Stimulated activated effector memory CD8-positive, alpha-beta T cell treated with anti-CD3 and anti-CD28 coated beads, Interleukin-12 subunit alpha, Interleukin-12 subunit beta, amount 100 ng/mL, for 72 hours (primary cell): ENCODE data around the gene CGRRF1.
A peak's percentile ranks its signal among the peaks of the same experiment; 100 is the strongest.

Experiments
- ATAC-seq: fragments of 150-1000 bp; cut with Tn5 transposase; 2 replicates; pipeline ENCODE4 v1.10.0; 2021
- DNase-seq, 2 donors: peaks; one replicate each; pipeline ENCODE4 v3.0.0; 2021 to 2022; ENCODE audit warnings: low spot score in 2 of 2
- H3K27ac Mint-ChIP-seq: one replicate; pipeline ENCODE4 v1.8.0; 2022; ENCODE audit warnings: mild to moderate bottlenecking, mixed read lengths
- H3K36me3 Mint-ChIP-seq: one replicate; pipeline ENCODE4 v1.8.0; 2022; ENCODE audit warnings: mild to moderate bottlenecking, mixed read lengths
- H3K4me1 Mint-ChIP-seq: one replicate; pipeline ENCODE4 v1.8.0; 2022; ENCODE audit warnings: mixed read lengths
- H3K4me3 Mint-ChIP-seq: one replicate; pipeline ENCODE4 v1.8.0; 2022; ENCODE audit warnings: mild to moderate bottlenecking, mixed read lengths
- H3K9me3 Mint-ChIP-seq: one replicate; pipeline ENCODE4 v1.8.0; 2022; ENCODE audit warnings: mixed read lengths

Gene CGRRF1

GRCh38 chr14:54512393-54512792 lies 2.7 kb downstream of the CGRRF1 start:
- H3K4me1 Mint-ChIP-seq, result peaks cover 41% of the 10 kb centered on the region
- H3K4me3 Mint-ChIP-seq, result no peak overlapping the region
- H3K27ac Mint-ChIP-seq, result peak overlapping the region; percentile 20
- peaks cover 10% of the 10 kb centered on the region for H3K9me3 Mint-ChIP-seq
- no peak for ATAC-seq
- no peak for DNase-seq
- peaks cover 18% of the 10 kb centered on the region for H3K36me3 Mint-ChIP-seq

GRCh38 chr14:54515670-54516069 lies 6.0 kb downstream of the CGRRF1 start:
- H3K4me3 Mint-ChIP-seq, result no peak overlapping the region
- peaks cover 10% of the 10 kb centered on the region for H3K9me3 Mint-ChIP-seq
- DNase-seq (no peak), ATAC-seq (no peak)
- peaks cover 35% of the 10 kb centered on the region for H3K4me1 Mint-ChIP-seq
- H3K36me3 Mint-ChIP-seq, result peaks cover 12% of the 10 kb centered on the region
- H3K27ac Mint-ChIP-seq, result no peak overlapping the region

GRCh38 chr14:54516709-54517108 lies 7.0 kb downstream of the CGRRF1 start:
- H3K36me3 Mint-ChIP-seq, result peaks cover 12% of the 10 kb centered on the region
- DNase-seq, result no peak

DNA sequence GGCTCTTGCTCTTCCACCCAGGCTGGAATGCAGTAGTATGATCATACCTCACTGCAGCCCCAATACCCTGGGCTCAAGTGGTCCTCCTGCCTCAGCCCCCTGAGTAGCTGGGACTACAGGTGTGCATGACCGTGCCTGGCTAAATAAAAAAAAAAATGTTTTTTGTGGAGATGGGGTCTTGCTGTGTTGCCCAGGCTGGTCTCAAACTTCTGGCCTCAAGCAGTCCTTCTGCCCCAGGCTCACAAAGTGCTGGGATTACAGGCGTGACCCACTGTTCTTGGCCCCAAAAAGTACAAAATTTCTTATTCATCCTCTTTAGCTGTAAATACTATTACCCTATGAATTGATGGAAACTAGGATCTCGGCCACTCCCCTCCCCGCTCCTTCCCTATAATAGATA lies 14.7 kb downstream of the CGRRF1 start:
- DNase-seq, result no peak
- no peak overlapping the region for H3K27ac Mint-ChIP-seq
- H3K4me1 Mint-ChIP-seq, result no peaks in the 10 kb centered on the region
- H3K36me3 Mint-ChIP-seq, result peaks cover 65% of the 10 kb centered on the region
- no peak for ATAC-seq
- no peaks in the 10 kb centered on the region for H3K9me3 Mint-ChIP-seq
- no peak overlapping the region for H3K4me3 Mint-ChIP-seq

More at GRCh38 chr14:54516709-54517108, 7.0 kb downstream of the CGRRF1 start:
- ATAC-seq, result no peak
- no peak overlapping the region for H3K4me3 Mint-ChIP-seq
- no peak overlapping the region for H3K27ac Mint-ChIP-seq
- H3K4me1 Mint-ChIP-seq, result peaks cover 29% of the 10 kb centered on the region
- peaks cover 10% of the 10 kb centered on the region for H3K9me3 Mint-ChIP-seq

GRCh38 chr14:54528973-54529372 lies 19.3 kb downstream of the CGRRF1 start:
- H3K27ac Mint-ChIP-seq, result no peak overlapping the region
- no peak overlapping the region for H3K4me3 Mint-ChIP-seq
- H3K9me3 Mint-ChIP-seq, result no peaks in the 10 kb centered on the region
- no peak for DNase-seq
- H3K4me1 Mint-ChIP-seq, result no peaks in the 10 kb centered on the region
- H3K36me3 Mint-ChIP-seq, result peaks cover 61% of the 10 kb centered on the region
- no peak for ATAC-seq

DNA sequence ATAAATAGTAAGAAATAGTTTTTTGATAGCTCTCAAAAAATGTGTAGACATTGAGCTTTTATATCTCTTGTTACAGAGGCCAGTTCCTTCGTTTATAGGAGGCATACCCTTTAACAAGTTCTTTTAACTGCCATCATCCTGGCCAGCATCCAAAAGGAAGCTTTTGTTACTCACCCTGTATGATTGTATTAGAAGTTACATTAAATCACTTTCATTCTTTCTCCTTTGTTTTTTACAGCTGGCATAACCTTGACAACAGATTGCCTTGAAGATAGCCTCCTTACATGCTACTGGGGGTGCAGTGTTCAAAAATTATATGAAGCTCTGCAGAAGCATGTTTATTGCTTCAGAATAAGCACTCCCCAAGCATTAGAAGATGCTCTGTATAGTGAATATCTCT lies 20.1 kb downstream of the CGRRF1 start:
- DNase-seq (no peak), ATAC-seq (no peak)
- no peak overlapping the region for H3K27ac Mint-ChIP-seq
- H3K36me3 Mint-ChIP-seq, result peaks cover 52% of the 10 kb centered on the region
- no peak overlapping the region for H3K4me3 Mint-ChIP-seq
- H3K9me3 Mint-ChIP-seq, result no peaks in the 10 kb centered on the region
- H3K4me1 Mint-ChIP-seq, result no peaks in the 10 kb centered on the region

DNA sequence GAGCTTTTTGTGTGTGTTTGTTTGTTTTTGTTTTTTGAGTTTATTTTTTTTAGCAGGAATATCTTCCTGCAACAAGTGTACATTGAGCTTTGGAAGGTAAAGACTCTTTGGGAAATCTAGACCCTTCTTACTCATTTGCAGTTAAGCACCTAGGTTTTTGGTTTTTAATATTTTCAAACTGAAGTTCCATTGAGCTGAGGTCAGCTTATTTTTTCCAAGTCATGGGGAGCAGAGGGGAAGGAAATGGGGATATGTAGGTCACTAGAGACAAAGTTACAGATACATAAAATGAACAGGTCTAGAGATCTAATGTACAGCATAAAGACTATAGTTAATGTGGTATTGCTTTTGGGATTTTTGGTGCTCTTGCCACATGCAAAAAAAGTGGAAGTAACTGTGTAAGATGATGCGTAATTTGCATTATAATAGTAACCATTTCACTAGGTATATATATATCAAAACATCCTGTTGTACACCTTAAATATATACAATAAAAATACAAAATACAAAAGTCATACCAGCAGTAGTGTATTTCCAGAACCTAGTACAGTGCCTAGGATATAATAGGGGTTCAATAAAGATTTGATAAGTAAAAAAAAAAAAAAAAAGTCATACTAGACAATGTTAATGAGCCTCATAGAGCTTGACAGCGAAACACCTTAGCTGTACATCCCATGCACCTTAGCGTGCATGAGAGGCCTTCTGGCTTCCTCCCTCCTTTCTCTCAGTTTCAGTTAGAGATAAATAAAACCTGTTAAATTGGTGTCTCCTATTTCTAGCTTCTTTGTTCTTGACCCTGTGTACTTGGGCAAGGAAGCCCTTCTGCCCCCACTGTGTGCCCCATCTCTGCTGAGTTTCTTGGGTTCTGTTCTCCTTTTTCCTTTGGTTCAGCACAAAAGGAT lies 22.7 kb downstream of the CGRRF1 start:
- ATAC-seq, result no peak
- Mint-ChIP-seq H3K4me3 (no peak overlapping the region), H3K36me3 (peaks cover 34% of the 10 kb centered on the region), H3K27ac (no peak overlapping the region), H3K4me1 (no peaks in the 10 kb centered on the region), H3K9me3 (no peaks in the 10 kb centered on the region)
- DNase-seq, result no peak

GRCh38 chr14:54533100-54533499 lies 23.4 kb downstream of the CGRRF1 start:
- no peaks in the 10 kb centered on the region for H3K9me3 Mint-ChIP-seq
- H3K4me3 Mint-ChIP-seq, result no peak overlapping the region
- DNase-seq, result no peak
- H3K27ac Mint-ChIP-seq, result no peak overlapping the region
- no peak for ATAC-seq
- no peaks in the 10 kb centered on the region for H3K4me1 Mint-ChIP-seq
- peaks cover 30% of the 10 kb centered on the region for H3K36me3 Mint-ChIP-seq

DNA sequence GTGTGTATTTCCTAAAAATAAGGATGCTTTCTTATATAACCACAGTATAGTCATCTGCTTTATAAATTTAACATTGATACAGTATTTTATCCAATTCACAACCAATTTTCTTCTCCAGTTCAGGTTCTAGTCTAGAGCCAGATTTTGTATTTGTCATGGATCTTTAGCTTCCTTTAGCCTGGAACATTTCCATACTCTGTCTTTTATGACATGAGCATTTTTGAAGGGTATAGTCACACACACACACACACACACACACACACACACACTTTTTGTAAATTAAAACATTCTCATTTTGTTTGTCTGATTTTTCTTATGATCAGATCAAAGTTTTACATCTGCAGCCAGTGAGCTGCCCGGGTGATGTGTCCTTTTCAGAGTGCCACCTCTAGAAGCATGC lies 25.4 kb downstream of the CGRRF1 start:
- DNase-seq, result no peak

GRCh38 chr14:54535646-54536045 lies 25.9 kb downstream of the CGRRF1 start:
- H3K36me3 Mint-ChIP-seq, result peaks cover 29% of the 10 kb centered on the region
- ATAC-seq, result no peak
- DNase-seq, result no peak
- peak overlapping the region; percentile 10 for H3K27ac Mint-ChIP-seq
- no peaks in the 10 kb centered on the region for H3K9me3 Mint-ChIP-seq
- H3K4me1 Mint-ChIP-seq, result no peaks in the 10 kb centered on the region
- no peak overlapping the region for H3K4me3 Mint-ChIP-seq

More for the DNA sequence above, 25.4 kb downstream of the CGRRF1 start:
- no peak for ATAC-seq
- no peaks in the 10 kb centered on the region for H3K9me3 Mint-ChIP-seq
- H3K36me3 Mint-ChIP-seq, result peaks cover 31% of the 10 kb centered on the region
- no peak overlapping the region for H3K27ac Mint-ChIP-seq
- no peak overlapping the region for H3K4me3 Mint-ChIP-seq
- H3K4me1 Mint-ChIP-seq, result no peaks in the 10 kb centered on the region

DNA sequence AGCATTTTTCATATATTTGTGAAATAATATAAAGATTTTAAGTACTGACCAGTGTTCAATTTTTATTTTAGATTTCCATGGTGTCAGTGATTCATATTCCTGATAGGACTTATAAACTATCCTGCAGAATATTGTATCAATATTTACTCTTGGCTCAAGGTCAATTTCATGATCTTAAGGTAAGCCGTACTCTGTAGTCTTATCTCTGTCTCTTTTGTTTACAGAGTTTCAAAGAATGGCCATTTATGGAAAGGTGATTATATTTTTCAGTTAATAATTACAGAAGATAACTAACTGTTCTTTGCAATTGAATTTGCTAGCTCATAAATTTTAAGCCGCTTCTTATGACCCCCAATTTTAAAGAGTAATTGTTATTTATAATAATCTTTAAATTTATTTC lies 27.9 kb downstream of the CGRRF1 start:
- DNase-seq (no peak), ATAC-seq (no peak)
- H3K36me3 Mint-ChIP-seq, result peaks cover 19% of the 10 kb centered on the region
- H3K4me3 Mint-ChIP-seq, result no peak overlapping the region
- H3K4me1 Mint-ChIP-seq, result no peaks in the 10 kb centered on the region
- no peaks in the 10 kb centered on the region for H3K9me3 Mint-ChIP-seq
- no peak overlapping the region for H3K27ac Mint-ChIP-seq

- no peak for ATAC-seq
- no peak overlapping the region for H3K4me3 Mint-ChIP-seq
- no peak for DNase-seq
- no peaks in the 10 kb centered on the region for H3K4me1 Mint-ChIP-seq
- no peak overlapping the region for H3K27ac Mint-ChIP-seq
- H3K36me3 Mint-ChIP-seq, result peaks cover 19% of the 10 kb centered on the region
- H3K9me3 Mint-ChIP-seq, result no peaks in the 10 kb centered on the region
Measured at GRCh38 chr14:54538055-54538454, 28.3 kb downstream of the CGRRF1 start.

GRCh38 chr14:54547583-54547982 lies 37.9 kb downstream of the CGRRF1 start:
- DNase-seq (no peak), ATAC-seq (no peak)
- Mint-ChIP-seq H3K4me3 (no peak overlapping the region), H3K27ac (no peak overlapping the region), H3K4me1 (no peaks in the 10 kb centered on the region), H3K36me3 (no peaks in the 10 kb centered on the region), H3K9me3 (no peaks in the 10 kb centered on the region)

- no peak overlapping the region for H3K4me3 Mint-ChIP-seq
- ATAC-seq (no peak), DNase-seq (no peak)
- H3K27ac Mint-ChIP-seq, result no peak overlapping the region
- H3K36me3 Mint-ChIP-seq, result no peaks in the 10 kb centered on the region
- H3K4me1 Mint-ChIP-seq, result no peaks in the 10 kb centered on the region
- H3K9me3 Mint-ChIP-seq, result no peaks in the 10 kb centered on the region
Measured at GRCh38 chr14:54548491-54548890, 38.8 kb downstream of the CGRRF1 start.

GRCh38 chr14:54549862-54550261 lies 40.2 kb downstream of the CGRRF1 start:
- no peak for ATAC-seq
- DNase-seq, result no peak

GRCh38 chr14:54550514-54550913 lies 40.8 kb downstream of the CGRRF1 start:
- H3K36me3 Mint-ChIP-seq, result no peaks in the 10 kb centered on the region
- H3K9me3 Mint-ChIP-seq, result no peaks in the 10 kb centered on the region
- H3K4me3 Mint-ChIP-seq, result no peak overlapping the region

More at GRCh38 chr14:54549862-54550261, 40.2 kb downstream of the CGRRF1 start:
- H3K27ac Mint-ChIP-seq, result no peak overlapping the region
- H3K9me3 Mint-ChIP-seq, result no peaks in the 10 kb centered on the region
- no peak overlapping the region for H3K4me3 Mint-ChIP-seq
- H3K4me1 Mint-ChIP-seq, result no peaks in the 10 kb centered on the region
- H3K36me3 Mint-ChIP-seq, result no peaks in the 10 kb centered on the region

More at GRCh38 chr14:54550514-54550913, 40.8 kb downstream of the CGRRF1 start:
- no peak overlapping the region for H3K27ac Mint-ChIP-seq
- no peak for ATAC-seq
- DNase-seq, result no peak
- no peaks in the 10 kb centered on the region for H3K4me1 Mint-ChIP-seq
